ENCODE data around the gene SCFD2.

SCFD2 gene

GRCh38 chr4:52925531-52925968, 440.3 kb downstream of the SCFD2 start:
- no peak for DNase-seq (ENCODE audit: low spot score)

GRCh38 chr4:52919461-52919860, 446.4 kb downstream of the SCFD2 start:
- no peak for DNase-seq (ENCODE audit: low spot score)

- DNase-seq (ENCODE audit: low spot score) = no peak
These were observed 448.0 kb downstream of the SCFD2 start for GRCh38 chr4:52917817-52918216.

GRCh38 chr4:52915730-52916300, 450.0 kb downstream of the SCFD2 start:
- no peak for DNase-seq (ENCODE audit: low spot score)

- DNase-seq (ENCODE audit: low spot score) = no peak
These were observed 450.7 kb downstream of the SCFD2 start for GRCh38 chr4:52915191-52915590.

GRCh38 chr4:52914051-52914605, 451.7 kb downstream of the SCFD2 start:
- DNase-seq (ENCODE audit: low spot score) = peak; percentile 32

- peak; percentile 8 for DNase-seq (ENCODE audit: low spot score)
These were observed 453.3 kb downstream of the SCFD2 start for GRCh38 chr4:52912608-52913007.

- peak; percentile 67 for DNase-seq (ENCODE audit: low spot score)
These were observed 454.1 kb downstream of the SCFD2 start for GRCh38 chr4:52911684-52912294.

GRCh38 chr4:52910115-52910514, 455.7 kb downstream of the SCFD2 start:
- DNase-seq (ENCODE audit: low spot score) = peak; percentile 10

GRCh38 chr4:52907510-52907909, 458.4 kb downstream of the SCFD2 start:
- DNase-seq (ENCODE audit: low spot score) = no peak

GRCh38 chr4:52904421-52904820, 461.4 kb downstream of the SCFD2 start:
- DNase-seq (ENCODE audit: low spot score) = no peak

- no peak for DNase-seq (ENCODE audit: low spot score)
These were observed 462.6 kb downstream of the SCFD2 start for GRCh38 chr4:52903273-52903672.

- DNase-seq (ENCODE audit: low spot score) = no peak
These were observed 471.4 kb downstream of the SCFD2 start for GRCh38 chr4:52894443-52894842.

GRCh38 chr4:52892880-52893279, 473.0 kb downstream of the SCFD2 start:
- no peak for DNase-seq (ENCODE audit: low spot score)

GRCh38 chr4:52891743-52892142, 474.1 kb downstream of the SCFD2 start:
- no peak for DNase-seq (ENCODE audit: low spot score)

- no peak for DNase-seq (ENCODE audit: low spot score)
These were observed 475.4 kb downstream of the SCFD2 start for GRCh38 chr4:52890521-52890791.

- DNase-seq (ENCODE audit: low spot score) = no peak
These were observed 475.9 kb downstream of the SCFD2 start for GRCh38 chr4:52889778-52890520.

- no peak for DNase-seq (ENCODE audit: low spot score)
These were observed 476.5 kb downstream of the SCFD2 start for GRCh38 chr4:52889354-52889753.

- DNase-seq (ENCODE audit: low spot score) = no peak
These were observed 480.9 kb downstream of the SCFD2 start for GRCh38 chr4:52884994-52885393.

GRCh38 chr4:52883707-52884669, 481.9 kb downstream of the SCFD2 start:
- DNase-seq (ENCODE audit: low spot score) = no peak

GRCh38 chr4:52883183-52883621, 482.7 kb downstream of the SCFD2 start:
- DNase-seq (ENCODE audit: low spot score) = no peak

- no peak for DNase-seq (ENCODE audit: low spot score)
These were observed 484.9 kb downstream of the SCFD2 start for GRCh38 chr4:52880994-52881393.

All from RKO (cell line).